HG03066 (cell line): Measurements from ENCODE around the gene SLC38A8.
A peak's percentile ranks its signal among the peaks of the same experiment; 100 is the strongest.

Experiments used
- ATAC-seq: cut with Tn5 transposase; IDR thresholded peaks from one replicate; pipeline ENCODE4 v1.9.1; 2021; ENCODE audit warnings: low read depth; ENCODE audit not compliant: unreplicated experiment

The SLC38A8 gene

GRCh38 chr16:84042308-84042878 lies at the start of gene SLC38A8:
TSS of gene SLC38A8 (minus strand) at chr16:84042795. CDS start at chr16:84042157, 638 bp downstream.
- ATAC-seq, result no peak

GRCh38 chr16:84091460-84091859 lies 48.9 kb upstream of the SLC38A8 start:
- ATAC-seq, result no peak

- no peak for ATAC-seq
Observed at GRCh38 chr16:84090211-84090610, 47.6 kb upstream of the SLC38A8 start.

- peak; percentile 69 for ATAC-seq
Observed at GRCh38 chr16:84088695-84089395, 46.2 kb upstream of the SLC38A8 start.

- no peak for ATAC-seq
Observed at GRCh38 chr16:84087466-84088151, 45.0 kb upstream of the SLC38A8 start.

GRCh38 chr16:84087001-84087400 lies 44.4 kb upstream of the SLC38A8 start:
- ATAC-seq, result no peak

GRCh38 chr16:84086341-84086740 lies 43.7 kb upstream of the SLC38A8 start:
- ATAC-seq, result no peak

GRCh38 chr16:84085773-84086172 lies 43.2 kb upstream of the SLC38A8 start:
- no peak for ATAC-seq

- no peak for ATAC-seq
Observed at GRCh38 chr16:84085271-84085667, 42.7 kb upstream of the SLC38A8 start.

- peak; percentile 52 for ATAC-seq
Observed at GRCh38 chr16:84084570-84085270, 42.1 kb upstream of the SLC38A8 start.

GRCh38 chr16:84082835-84083569 lies 40.4 kb upstream of the SLC38A8 start:
- no peak for ATAC-seq

GRCh38 chr16:84082110-84082509 lies 39.5 kb upstream of the SLC38A8 start:
- ATAC-seq, result no peak

- no peak for ATAC-seq
Observed at GRCh38 chr16:84081446-84081989, 38.9 kb upstream of the SLC38A8 start.

GRCh38 chr16:84080813-84081212 lies 38.2 kb upstream of the SLC38A8 start:
- ATAC-seq, result no peak

- no peak for ATAC-seq
Observed at GRCh38 chr16:84080378-84080777, 37.8 kb upstream of the SLC38A8 start.

- no peak for ATAC-seq
Observed at GRCh38 chr16:84079664-84080063, 37.1 kb upstream of the SLC38A8 start.

GRCh38 chr16:84075376-84075775 lies 32.8 kb upstream of the SLC38A8 start:
- ATAC-seq, result no peak

GRCh38 chr16:84074721-84075120 lies 32.1 kb upstream of the SLC38A8 start:
- no peak for ATAC-seq

GRCh38 chr16:84072014-84072413 lies 29.4 kb upstream of the SLC38A8 start:
- no peak for ATAC-seq

- no peak for ATAC-seq
Observed at GRCh38 chr16:84071121-84071520, 28.5 kb upstream of the SLC38A8 start.
